ENCODE data around the gene PLCH2. TPM values are rescaled to one million over a fixed set of nuclear protein-coding genes. Genes with fewer than 3 reads are reported as not detected.

PLCH2 gene
- polyA plus RNA-seq, 1 of the 3 experiments (the other 2 are of a cell fraction), result 0.08 TPM

GRCh38 chr1:2427051-2427450 lies 49.0 kb upstream of the PLCH2 start (continued):
- TF ChIP-seq GABPA (IDR thresholded peaks at IDR 0.05; ENCODE audit: low read depth) (no peak), REST (IDR thresholded peaks at IDR 0.05; ENCODE audit: low read depth, low read length) (no peak), TAF1 (IDR thresholded peaks at IDR 0.05; ENCODE audit: borderline replicate concordance, low read depth, low read length) (no peak), RCOR1 (IDR thresholded peaks at IDR 0.05; ENCODE audit: low read length) (no peak), ELF1 (IDR thresholded peaks at IDR 0.05) (no peak), NFIC (IDR thresholded peaks at IDR 0.05; ENCODE audit: borderline replicate concordance) (no peak), JUND (IDR thresholded peaks at IDR 0.05) (no peak), EZH2phosphoT487 (IDR thresholded peaks at IDR 0.05; ENCODE audit: borderline replicate concordance, low read depth) (no peak)

DNA sequence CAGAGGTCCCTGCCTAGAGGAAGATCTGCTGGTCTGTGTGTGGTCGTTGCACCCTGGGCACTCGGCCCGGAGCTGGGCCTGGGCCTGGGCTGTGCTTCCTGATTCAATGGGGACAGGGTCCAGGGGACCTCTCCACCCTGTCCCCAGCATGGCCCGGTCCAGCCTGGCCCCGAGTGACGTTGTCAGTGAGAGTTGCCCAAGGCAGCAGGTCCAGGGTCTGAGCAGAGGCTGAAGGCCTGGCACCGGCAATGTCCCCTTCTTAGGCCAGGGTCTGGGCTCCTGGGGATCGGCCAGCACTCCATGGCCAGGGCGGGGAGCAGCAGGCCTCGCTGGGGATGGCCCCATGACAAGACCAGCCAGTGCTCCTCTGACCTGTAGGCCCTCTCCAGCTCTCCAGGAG lies 48.1 kb upstream of the PLCH2 start:
- Histone ChIP-seq H3K9me3 (no peaks in the 10 kb centered on the region), H3K79me2 (ENCODE audit: insufficient read depth) (no peaks in the 10 kb centered on the region), H3K4me2 (no peak overlapping the region), H3K4me1 (ENCODE audit: control insufficient read depth in 1 of 2, insufficient read depth in 2 of 2, low read depth in 1 of 2, low read length in 1 of 2) (peaks cover 0 to 3% of the 10 kb centered on the region in 2 experiments; a peak in 1 of 4 replicates), H3K36me3 (replicated peaks in 1 of 2; ENCODE audit: control insufficient read depth in 1 of 2, insufficient read depth in 2 of 2, low read length in 1 of 2) (no peaks in the 10 kb centered on the region), H3K4me3 (ENCODE audit: low read depth in 2 of 2, low read length in 1 of 2) (no peak overlapping the region), H3K9ac (no peak overlapping the region), H3K27me3 (ENCODE audit: insufficient read depth) (peaks cover under 1% of the 10 kb centered on the region), H3K27ac (ENCODE audit: low read depth in 2 of 2, low read length in 1 of 2) (no peak overlapping the region), H3K9me2 (no peaks in the 10 kb centered on the region), H3F3A (replicated peaks; ENCODE audit: insufficient read depth) (no peaks in the 10 kb centered on the region), H2AFZ (ENCODE audit: low read depth) (no peak overlapping the region), H4K20me1 (ENCODE audit: insufficient read depth) (no peaks in the 10 kb centered on the region)
- no peak for DNase-seq
- CTCF ChIA-PET, result interaction anchor here (2.7 to 3.5 kb wide), 2 partner anchors 13 kb away, joined by 12 to 13 read pairs; no protein-coding TSS in a partner anchor
- POLR2A ChIA-PET, result no interaction called here
- 20% methylated on average over 2 of the region's 10 CpGs for WGBS (ENCODE audit: low lambda C conversion rate)
- TF ChIP-seq RAD21 (IDR thresholded peaks at IDR 0.05; ENCODE audit: low read length), result no peak
- TF ChIP-seq SMC3 (IDR thresholded peaks at IDR 0.05; ENCODE audit: low read depth, low read length), result no peak
- no peak for TF ChIP-seq ZBTB33 (IDR thresholded peaks at IDR 0.05; ENCODE audit: borderline replicate concordance, low read depth)
- TF ChIP-seq NRF1 (IDR thresholded peaks at IDR 0.05; ENCODE audit: low read depth, low read length), result no peak
- TF ChIP-seq, protein P1, sequence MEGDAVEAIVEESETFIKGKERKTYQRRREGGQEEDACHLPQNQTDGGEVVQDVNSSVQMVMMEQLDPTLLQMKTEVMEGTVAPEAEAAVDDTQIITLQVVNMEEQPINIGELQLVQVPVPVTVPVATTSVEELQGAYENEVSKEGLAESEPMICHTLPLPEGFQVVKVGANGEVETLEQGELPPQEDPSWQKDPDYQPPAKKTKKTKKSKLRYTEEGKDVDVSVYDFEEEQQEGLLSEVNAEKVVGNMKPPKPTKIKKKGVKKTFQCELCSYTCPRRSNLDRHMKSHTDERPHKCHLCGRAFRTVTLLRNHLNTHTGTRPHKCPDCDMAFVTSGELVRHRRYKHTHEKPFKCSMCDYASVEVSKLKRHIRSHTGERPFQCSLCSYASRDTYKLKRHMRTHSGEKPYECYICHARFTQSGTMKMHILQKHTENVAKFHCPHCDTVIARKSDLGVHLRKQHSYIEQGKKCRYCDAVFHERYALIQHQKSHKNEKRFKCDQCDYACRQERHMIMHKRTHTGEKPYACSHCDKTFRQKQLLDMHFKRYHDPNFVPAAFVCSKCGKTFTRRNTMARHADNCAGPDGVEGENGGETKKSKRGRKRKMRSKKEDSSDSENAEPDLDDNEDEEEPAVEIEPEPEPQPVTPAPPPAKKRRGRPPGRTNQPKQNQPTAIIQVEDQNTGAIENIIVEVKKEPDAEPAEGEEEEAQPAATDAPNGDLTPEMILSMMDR (IDR thresholded peaks at IDR 0.05), result no peak
